ENCODE measurements around the gene PNPLA7. TPM values are rescaled to one million over a fixed set of nuclear protein-coding genes. Genes with fewer than 3 reads are reported as not detected.

The PNPLA7 gene
- total and polyA plus RNA-seq, 9 donors = 2.2 to 29.3 (median 13.0) TPM

DNA sequence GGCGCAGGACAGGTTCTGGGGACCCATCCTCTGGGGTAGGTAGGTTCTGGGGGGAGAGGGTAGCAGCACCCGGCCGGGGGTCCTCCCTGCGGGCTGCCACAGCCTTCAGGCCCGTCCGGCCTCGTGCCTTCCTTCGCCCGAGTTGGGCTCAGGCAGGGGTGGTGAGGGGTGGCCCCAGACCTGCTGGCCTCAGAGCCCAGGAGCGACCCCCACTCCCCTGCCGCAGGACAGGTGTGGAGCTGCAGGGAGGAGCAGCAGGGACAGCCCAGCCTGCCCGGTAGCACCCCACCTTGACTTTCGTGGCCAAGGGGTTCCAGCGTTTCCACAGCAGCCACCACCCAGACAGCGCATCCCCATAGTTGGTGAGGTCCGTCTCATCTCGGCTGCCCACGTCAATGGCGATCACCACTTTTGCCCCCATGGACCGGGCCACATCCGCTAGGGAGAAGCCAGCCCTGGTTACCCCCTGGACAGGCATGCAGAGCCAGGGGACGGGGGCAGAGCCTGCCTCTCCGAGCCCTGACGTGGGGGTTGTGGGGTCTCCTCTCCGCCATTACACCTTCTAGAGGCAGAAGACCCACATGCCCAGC, 87.7 kb downstream of the PNPLA7 start:
- Histone ChIP-seq H3K4me1 (ENCODE audit: insufficient read depth) (peaks cover 9% of the 10 kb centered on the region), H3K27me3 (no peaks in the 10 kb centered on the region), H3K9me3 (no peaks in the 10 kb centered on the region), H3K4me3 (no peak overlapping the region), H3K27ac (no peak overlapping the region), H3K36me3 (no peaks in the 10 kb centered on the region)
- DNase-seq = peak in 3 of 5 donors; percentile 19 to 32 (median 32)
- no peak for TF ChIP-seq POLR2A (IDR thresholded peaks at IDR 0.05)
- TF ChIP-seq, protein P1, sequence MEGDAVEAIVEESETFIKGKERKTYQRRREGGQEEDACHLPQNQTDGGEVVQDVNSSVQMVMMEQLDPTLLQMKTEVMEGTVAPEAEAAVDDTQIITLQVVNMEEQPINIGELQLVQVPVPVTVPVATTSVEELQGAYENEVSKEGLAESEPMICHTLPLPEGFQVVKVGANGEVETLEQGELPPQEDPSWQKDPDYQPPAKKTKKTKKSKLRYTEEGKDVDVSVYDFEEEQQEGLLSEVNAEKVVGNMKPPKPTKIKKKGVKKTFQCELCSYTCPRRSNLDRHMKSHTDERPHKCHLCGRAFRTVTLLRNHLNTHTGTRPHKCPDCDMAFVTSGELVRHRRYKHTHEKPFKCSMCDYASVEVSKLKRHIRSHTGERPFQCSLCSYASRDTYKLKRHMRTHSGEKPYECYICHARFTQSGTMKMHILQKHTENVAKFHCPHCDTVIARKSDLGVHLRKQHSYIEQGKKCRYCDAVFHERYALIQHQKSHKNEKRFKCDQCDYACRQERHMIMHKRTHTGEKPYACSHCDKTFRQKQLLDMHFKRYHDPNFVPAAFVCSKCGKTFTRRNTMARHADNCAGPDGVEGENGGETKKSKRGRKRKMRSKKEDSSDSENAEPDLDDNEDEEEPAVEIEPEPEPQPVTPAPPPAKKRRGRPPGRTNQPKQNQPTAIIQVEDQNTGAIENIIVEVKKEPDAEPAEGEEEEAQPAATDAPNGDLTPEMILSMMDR (IDR thresholded peaks at IDR 0.05) = no peak
- TF ChIP-seq EP300 (IDR thresholded peaks at IDR 0.05) = no peak
- intact Hi-C loops (cut with DNase I) = no loop called here
- WGBS, 3 donors = 93 to 96% (median 94%) methylated on average over 19 to 25 of the region's 25 CpGs

DNA sequence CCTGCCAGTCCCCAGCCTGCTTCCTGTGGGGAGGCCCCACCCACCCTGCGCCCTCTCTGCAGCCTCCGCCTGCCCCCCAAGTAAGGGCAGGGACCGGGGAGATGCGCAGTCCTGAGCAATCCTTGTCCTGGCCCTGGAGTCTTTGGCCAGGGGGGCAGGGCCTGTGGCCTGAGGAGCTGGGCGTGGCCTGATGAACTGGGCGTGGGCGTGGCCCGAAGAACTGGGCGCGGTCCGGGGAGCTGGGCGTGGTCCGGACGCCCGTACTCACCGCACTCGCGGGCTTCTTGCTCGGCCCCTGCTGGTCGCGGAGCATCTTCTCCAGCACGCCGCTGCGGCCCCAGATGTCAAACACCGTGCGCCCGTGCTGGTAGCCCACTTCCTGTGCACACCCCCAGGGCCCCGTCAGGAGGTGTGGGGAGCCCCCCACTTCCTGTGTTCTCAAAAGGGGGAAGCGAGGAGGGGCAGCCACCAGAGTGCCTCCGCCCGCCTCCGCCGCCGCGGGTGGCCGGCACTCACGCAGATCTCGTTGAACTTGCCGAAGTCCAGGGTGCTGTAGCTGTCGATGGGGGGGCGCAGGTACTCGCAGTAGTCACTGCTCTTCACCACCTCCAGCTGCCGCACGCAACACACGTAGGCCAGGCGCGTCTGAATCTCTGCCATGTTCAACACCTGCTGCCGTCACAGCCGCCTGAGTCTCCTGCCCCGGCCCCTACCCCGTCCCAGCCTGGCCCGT, 88.4 kb downstream of the PNPLA7 start:
- Histone ChIP-seq H3K27ac (no peak overlapping the region), H3K4me3 (no peak overlapping the region), H3K4me1 (ENCODE audit: insufficient read depth) (peaks cover 9% of the 10 kb centered on the region), H3K27me3 (no peaks in the 10 kb centered on the region), H3K9me3 (no peaks in the 10 kb centered on the region), H3K36me3 (no peaks in the 10 kb centered on the region)
- peak in 4 of 5 donors; percentile 40 to 53 (median 47) for DNase-seq
- TF ChIP-seq, protein P1 (IDR thresholded peaks at IDR 0.05) = no peak
- no peak for TF ChIP-seq POLR2A (IDR thresholded peaks at IDR 0.05)
- no peak for TF ChIP-seq EP300 (IDR thresholded peaks at IDR 0.05)
- WGBS, 3 donors = 63 to 86% (median 70%) methylated on average over 40 to 52 of the region's 52 CpGs
- intact Hi-C loops (cut with DNase I) = no loop called here

GRCh38 chr9:137461316-137461662, 88.9 kb downstream of the PNPLA7 start:
- 92 to 96% (median 93%) methylated on average over 21 of the region's 21 CpGs for WGBS, 3 donors
- H3K27me3 ChIP-seq = no peaks in the 10 kb centered on the region

GRCh38 chr9:137460363-137461315, 89.6 kb downstream of the PNPLA7 start:
- intact Hi-C loops (cut with DNase I) = no loop called here
- TF ChIP-seq, protein P1 (IDR thresholded peaks at IDR 0.05) = no peak
- no peak for TF ChIP-seq EP300 (IDR thresholded peaks at IDR 0.05)
- no peak for TF ChIP-seq POLR2A (IDR thresholded peaks at IDR 0.05)
- Histone ChIP-seq H3K27me3 (no peaks in the 10 kb centered on the region), H3K4me1 (ENCODE audit: insufficient read depth) (peaks cover 9% of the 10 kb centered on the region), H3K36me3 (no peaks in the 10 kb centered on the region), H3K4me3 (no peak overlapping the region), H3K9me3 (no peaks in the 10 kb centered on the region), H3K27ac (no peak overlapping the region)
- WGBS, 3 donors = 93 to 94% (median 93%) methylated on average over 30 to 31 of the region's 31 CpGs
- DNase-seq = peak; percentile 22 to 54 (median 46)

More at GRCh38 chr9:137461316-137461662, 88.9 kb downstream of the PNPLA7 start:
- no peaks in the 10 kb centered on the region for H3K9me3 ChIP-seq
- intact Hi-C loops (cut with DNase I) = no loop called here
- TF ChIP-seq, protein P1 (IDR thresholded peaks at IDR 0.05) = no peak
- no peak for TF ChIP-seq EP300 (IDR thresholded peaks at IDR 0.05)
- no peak for TF ChIP-seq POLR2A (IDR thresholded peaks at IDR 0.05)
- H3K4me1 ChIP-seq (ENCODE audit: insufficient read depth) = peaks cover 9% of the 10 kb centered on the region
- peak in 3 of 5 donors; percentile 37 to 43 (median 37) for DNase-seq
- no peak overlapping the region for H3K4me3 ChIP-seq
- H3K36me3 ChIP-seq = no peaks in the 10 kb centered on the region
- no peak overlapping the region for H3K27ac ChIP-seq
